Stimulated activated CD4-positive, alpha-beta T cell treated with anti-CD3 and anti-CD28 coated beads, Interleukin-2, amount 100 ng/mL, for 24 hours (primary cell): Measurements from ENCODE around the gene GBE1.
"Not testable (repeated sequence)": the region's sequence is repeated elsewhere in the genome, so short reads cannot be mapped to it uniquely, and the experiment has no call there.

Experiments used
- DNase-seq, 2 donors: peaks; one replicate each; pipeline ENCODE4 v3.0.0-alpha.2; 2020

Gene GBE1

DNA sequence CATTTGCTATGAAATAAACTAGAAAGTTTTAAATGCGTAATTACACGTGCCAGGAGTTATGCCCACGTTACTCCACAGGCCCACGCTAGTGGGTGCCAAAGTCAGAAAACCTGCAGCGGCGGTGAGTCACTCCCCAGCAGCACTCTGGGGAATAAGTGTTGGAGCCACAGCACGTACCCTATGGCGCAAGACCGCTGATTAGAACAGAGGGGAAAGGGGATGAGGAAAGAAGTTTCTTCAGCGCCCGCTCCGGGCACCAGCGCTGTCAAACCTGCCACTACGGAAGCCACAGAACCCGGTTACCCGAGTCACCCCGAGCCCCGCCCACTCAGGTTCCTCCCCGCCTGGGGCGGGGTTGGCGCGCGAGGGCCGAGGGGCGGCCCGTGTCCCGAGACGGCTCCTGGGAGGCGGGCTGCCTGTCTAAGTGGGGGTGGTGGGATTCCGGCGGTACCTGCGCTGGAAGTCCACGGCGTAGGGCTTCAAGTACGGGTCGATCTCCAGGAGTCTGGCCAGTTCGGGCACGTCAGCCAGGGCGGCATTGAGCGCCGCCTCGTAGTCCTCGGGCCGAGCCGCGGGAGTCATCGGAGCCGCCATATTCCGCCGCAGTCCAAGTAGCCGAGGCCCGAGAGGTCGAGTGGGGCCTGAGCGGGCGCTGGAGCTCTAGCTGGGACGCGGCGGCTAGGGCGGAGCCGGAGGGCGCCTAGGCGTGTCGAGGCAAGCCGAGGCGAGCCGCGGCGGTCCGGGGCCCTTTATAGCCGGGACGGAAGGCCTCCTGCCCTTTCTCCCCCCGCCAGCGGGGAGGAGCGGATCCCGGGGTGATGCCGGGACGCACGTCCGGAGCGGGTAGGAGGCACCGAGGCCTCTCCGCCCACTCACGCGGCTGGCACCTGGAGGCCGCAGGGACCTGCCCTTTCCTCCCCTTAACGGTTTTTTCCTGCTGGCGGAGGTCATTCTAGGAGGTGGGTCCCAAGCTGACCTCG, at the start of gene GBE1:
Gene GBE1, minus strand, starts transcription at position 722 of the 980 bp plus-strand sequence. Its CDS starts 128 bp downstream, at position 594.
- DNase-seq, result peak; percentile 87 to 88

DNA sequence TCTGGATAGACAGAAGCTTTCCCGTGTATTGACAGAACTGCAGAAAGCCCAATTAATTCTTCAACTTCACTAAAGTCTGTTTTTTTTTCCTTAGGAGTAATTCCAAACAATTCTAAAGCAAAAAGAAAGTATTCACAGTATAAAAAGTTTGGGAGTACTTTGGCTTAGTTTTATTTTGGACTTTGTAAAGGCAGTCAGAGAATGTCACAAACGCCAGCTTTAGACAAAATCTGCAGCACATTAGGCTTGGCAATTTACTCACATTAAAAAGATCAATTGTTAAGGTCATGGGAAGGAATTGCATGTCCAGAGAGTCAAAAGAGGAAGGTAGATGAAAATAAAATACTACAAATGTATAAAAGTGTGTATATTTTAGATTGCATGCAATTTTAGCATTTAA, 47.5 kb upstream of the GBE1 start:
- DNase-seq, result no peak

DNA sequence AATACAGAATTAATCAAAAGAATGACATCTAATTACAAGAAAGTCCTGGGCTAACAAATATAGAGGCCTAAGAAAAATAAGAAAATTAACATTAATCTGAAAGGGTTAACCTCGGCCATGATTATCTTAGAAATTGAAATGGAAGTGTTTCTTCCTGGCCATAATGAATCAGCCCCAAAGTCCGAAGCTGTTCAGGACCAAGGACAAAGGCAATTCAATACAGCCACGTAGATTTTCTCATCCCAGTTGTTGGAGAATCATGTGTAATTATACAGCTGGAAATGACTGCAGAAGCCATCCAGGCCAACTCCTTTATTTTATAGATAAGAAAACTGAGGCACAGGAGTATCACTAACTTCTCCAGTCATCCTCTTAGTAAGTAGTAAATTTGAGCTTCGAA, 38.0 kb upstream of the GBE1 start:
- no peak for DNase-seq

DNA sequence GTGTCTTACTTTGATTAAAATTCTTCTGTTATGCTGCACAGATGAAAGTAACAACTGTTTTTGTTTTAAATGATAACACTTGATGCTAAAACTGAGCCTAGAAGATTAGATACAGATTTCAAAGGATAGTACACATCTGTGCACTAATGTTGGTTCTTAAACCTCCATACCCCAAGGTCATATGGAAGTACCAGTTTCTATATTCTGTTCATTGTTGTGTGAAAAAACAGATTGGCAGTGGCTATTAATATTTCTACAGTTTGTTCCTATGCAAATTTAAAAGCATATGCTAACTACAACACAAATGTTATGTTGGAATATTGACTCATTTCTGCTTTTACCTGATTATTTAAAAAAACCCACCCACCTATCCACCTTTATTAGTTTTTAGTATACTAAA, 32.0 kb upstream of the GBE1 start:
- no peak for DNase-seq

DNA sequence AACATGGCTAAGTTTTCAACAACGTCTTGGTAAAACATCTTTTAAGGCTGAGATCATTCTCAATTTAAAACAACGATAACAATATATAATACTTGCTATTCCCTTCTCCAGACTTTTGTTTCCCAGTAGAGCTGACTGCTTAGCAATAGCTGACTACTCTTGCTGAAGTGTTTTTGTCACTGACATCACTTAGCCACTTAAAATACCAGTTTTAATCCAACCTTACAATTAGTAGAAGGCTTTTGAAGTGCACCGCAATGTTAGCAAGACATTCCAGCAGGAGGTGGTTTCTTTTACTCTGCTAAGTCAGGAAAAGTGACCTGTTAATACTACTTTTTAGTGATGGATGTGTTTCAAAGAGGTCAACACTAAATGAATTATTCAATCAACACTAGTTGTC, 28.7 kb upstream of the GBE1 start:
- no peak for DNase-seq

DNA sequence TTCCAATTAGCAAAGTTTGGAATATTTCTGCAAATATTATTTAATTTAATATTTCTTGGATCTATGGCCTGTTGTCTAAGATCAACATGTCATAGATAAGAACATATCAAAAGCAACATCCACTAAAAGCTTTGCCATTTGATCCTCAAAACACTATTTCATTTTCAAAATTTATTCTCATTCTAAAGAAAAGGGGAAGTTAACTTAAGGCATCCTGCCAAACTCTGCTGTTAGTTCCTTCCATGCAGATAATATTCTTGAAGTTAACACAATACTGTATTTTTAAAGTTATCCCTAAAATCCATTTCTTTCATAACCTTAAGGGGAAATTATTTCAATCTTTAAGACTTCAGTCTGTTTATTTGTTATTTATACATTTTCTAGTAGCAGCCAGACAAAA, 28.2 kb upstream of the GBE1 start:
- DNase-seq, result no peak

DNA sequence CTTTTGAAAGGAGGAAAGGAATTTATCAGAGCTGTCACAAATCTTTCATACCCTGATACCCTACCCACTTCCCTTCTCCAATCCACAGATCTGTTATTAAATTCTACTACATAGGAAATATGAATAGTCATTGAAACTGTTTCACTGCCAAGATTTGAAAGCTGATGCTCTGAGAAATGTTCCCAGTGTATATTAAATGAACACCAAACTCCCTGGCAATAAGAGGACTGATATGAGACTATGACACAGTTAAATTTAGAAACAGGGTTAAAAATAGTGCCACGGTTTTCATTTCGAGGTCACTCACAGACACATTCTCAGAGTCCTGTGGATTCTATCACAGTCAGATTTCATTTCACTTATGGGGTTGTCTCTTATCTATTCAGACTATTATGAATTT, 27.2 kb upstream of the GBE1 start:
- DNase-seq, result no peak

DNA sequence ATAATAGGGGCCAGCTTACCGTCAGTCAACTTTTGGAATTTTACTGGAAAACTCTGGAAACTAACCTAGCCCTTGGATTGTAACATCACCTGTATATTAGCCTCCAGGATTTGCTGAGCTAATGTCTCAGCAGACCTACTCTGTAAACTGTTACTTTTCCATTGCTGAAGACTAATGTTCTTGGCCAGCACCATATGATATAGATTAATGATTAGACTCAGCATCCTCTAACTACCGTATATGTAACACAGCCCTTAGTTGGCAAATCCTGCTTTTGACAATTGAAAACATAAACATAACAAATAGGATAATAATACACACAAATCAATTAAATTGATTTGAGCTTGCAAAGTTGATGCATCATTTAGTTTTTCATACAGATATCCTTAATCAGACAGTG, 26.6 kb upstream of the GBE1 start:
- no peak for DNase-seq

DNA sequence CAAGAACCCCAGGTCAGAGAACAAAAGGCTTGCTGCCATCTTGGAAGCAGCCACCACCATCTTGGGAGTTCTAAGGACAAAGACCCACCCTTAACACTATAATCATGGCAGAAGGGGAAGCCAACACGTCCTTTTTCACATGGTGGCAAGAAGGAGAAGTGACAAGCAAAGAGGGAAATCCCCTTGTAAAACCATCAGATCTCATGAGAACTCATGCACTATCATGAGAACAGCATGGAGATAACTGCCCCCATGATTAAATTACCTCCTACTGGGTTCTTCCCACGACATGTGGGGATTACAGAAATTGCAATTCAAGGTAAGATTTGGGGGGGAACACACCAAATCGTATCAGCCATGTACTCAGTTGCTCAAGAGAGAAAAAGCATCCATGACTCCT, 21.1 kb upstream of the GBE1 start:
- no peak for DNase-seq

DNA sequence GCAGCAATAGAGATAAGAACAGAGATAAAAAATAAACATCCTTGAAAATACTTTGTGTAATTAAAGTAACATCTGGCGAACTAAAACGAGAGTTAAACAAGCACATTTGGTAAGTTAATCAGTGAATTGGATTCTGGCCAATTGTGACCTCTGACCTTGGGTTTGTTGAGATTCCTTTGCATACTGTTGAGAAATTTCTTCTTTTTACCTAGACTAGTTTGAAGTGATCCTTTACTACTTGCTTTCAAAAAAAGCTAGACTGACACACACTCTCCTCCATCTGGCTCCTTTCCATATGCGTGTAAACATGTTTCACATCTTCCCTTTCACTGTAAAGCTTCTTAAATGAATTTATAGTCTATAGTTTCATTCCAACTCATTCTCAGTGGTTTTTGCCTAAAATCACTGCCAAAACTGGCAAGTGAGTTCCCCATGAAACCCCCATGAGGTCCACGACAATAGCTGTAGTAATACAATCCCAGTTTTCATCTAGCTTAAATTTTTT, 17.3 kb upstream of the GBE1 start:
- no peak for DNase-seq

DNA sequence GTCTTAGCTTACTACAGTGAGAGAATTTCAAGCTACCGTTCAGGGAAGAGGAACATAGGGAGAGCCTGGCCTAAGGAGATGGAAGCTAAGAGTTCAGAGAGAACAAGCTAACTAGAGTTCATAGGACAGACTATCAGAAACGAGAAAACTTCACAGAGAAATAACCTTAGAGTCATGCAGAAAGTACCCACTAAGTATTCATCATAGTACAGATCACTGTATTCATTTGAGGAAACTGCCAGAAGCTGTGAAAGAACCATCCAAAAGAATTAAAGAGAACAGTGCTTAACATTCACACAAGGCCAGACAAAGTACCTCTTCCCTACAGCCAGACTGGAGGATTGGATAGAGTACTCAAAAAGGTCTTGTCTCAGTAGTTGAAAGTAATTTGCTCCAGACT, 15.2 kb upstream of the GBE1 start:
- no peak for DNase-seq

DNA sequence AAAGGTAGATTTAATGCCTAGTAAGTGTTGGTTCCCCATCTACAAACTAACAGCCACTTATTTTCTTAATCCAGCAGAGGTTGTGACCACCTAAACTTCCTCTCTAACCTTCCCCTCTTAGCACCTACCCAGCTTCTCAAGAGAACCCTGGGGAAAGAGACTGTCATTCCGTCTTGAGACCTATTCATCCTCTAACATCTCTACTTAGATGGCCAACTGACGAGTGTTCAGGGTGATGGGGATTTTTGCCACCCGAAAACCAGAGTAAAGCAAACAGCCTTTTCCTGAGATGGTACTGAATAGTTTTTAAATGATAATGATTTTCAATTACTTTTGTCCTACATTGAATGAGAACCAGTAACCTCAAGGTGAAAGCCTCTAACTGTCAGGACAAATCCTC, 9.3 kb upstream of the GBE1 start:
- DNase-seq, result no peak

DNA sequence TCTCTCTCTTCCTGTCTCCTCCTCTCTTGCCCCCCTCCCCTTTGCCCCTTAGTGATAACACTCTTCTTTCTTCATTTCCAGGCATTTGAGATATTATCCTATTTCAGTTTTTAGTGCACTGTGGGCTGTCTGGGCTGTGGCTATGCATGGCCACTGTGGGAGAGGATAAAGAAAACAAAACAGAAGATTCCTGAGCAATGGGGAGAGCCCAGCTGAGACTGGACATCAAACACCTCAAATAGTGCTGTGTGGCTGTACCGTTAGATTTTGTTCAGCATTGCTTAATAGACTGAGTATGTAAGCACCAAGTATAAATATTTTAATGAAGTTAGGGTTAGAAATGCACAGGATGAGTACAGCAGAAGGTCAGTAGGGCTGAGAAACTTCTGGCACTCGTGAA, 7.9 kb upstream of the GBE1 start:
- no peak for DNase-seq

DNA sequence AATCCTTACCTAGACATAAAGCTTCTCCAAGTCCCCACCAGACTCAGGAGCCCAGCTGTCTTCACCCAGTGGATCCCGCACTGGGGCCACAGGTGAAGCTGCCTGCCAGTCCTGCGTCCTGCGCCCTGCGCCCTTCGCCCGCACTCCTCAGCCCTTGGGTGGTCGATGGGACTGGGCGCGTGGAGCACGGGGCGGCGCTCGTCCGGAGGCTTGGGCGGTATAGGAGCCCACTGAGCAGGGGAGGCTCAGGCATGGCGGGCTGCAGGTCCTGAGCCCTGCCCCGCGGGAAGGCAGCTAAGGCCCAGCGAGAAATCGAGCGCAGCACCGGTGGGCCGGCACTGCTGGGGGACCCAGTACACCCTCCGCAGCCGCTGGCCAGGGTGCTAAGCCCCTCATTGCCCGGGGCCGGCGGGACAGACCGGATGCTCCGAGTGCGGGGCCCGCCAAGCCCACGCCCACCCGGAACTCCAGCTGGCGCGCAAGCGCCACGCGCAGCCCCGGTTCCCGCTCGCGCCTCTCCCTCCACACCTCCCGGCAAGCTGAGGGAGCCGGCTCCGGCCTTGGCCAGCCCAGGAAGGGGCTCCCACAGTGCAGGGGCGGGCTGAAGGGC, 5.9 kb upstream of the GBE1 start:
- DNase-seq, result not testable (repeated sequence)

DNA sequence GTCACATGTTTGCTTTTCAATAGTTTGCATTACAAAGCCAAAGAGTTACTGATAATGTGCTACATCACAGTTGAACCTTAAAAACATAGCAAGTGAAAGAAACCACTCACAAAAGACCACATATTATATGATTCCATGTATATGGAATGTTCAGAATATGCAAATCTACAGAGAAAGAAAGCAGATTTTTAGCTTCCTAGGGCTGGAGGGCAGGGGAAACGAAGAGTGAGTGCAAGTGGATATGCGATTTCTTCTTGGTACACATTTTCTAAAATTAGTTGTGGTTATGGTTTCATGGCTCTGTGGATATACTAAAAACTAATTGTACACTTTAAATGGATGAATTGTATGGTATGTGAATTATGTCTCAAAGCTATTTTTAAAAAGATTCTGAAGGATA, 4.0 kb upstream of the GBE1 start:
- DNase-seq, result no peak

DNA sequence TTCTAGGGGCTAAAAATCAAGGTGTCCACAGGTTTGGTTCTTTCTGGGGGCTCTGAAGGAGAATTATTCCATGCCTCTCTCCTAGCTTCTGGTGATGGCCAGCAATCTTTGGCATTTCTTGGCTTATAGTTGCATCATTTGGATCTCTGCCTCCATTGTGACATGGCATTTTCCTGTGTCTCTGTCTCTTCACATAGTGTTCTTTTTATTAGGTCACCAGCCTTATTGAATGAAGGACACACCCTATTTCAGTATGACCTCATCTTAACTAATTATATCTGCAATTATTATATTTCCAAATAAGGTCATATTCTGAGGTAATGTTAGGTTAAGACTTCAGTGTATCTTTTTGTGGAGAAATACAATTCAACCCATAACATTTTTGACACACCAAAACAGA, 3.2 kb upstream of the GBE1 start:
- no peak for DNase-seq

DNA sequence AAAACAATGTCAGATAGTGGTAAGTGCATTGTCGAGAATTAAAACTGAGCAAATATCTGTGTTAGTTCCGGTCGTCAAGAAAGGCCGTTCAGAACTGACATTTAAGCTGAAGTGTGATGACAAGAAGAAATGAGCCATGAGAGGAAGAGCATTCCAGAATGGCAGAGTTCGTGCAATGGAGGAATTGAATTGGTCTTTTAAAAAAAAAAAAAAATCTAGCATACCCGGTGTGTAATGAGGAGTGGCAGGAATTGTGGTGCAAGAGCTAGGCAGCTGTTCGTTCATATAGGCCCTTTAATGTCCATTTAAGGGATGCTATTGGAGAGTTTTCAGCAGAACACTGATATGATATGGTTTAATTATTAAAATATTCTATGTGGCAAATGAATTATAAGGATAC, 2.6 kb upstream of the GBE1 start:
- DNase-seq, result no peak

DNA sequence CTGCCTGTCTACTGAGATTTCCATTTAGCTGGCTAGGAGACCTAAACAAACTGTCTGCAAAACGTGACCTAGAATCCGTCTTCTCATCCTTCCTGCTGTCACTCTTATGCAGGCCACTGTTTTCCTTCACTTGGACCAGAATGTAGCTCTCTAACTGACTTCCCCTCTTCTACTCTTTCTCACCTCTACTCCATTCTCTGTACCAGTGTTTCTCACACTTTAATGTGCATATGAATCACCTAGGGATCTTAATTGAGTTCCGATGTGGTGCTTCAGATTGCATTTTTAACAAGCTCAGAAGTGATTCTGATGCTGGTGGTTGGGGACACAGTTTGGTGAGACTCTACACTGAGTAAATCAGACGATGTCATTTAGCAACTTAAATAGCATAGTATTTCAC, 1.6 kb upstream of the GBE1 start:
- no peak for DNase-seq

DNA sequence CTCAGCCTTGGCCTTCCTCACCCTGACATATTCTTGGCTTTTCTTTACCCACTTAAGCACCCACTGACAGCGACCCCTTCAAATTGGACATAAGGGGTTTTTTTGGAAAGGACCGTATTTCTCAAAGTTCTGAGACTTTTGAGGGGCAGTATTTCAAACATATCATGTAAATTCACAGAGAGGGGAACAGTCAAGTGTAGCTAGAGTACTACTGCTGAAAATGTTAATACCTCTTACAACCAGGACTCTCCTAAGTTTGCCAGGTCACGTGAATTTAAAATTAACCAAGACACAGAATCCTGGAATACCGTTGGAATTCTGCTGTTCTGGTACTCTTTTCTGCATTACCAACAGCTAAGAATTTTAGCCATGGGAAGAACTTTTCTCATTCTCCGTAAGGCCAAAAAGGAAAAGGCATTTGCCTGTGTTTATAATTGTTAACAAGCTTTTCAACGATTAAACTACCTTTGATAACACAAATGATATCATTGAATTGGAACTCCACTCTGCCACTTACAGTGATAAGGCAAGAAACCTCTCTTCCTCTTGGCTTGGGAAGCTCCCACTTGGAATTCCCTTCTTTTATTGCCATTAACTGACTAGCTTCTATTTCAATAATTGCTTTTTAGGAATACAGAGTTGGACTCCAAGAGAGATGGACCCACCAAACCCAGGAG, 597 bp upstream of the GBE1 start:
- DNase-seq, result no peak

DNA sequence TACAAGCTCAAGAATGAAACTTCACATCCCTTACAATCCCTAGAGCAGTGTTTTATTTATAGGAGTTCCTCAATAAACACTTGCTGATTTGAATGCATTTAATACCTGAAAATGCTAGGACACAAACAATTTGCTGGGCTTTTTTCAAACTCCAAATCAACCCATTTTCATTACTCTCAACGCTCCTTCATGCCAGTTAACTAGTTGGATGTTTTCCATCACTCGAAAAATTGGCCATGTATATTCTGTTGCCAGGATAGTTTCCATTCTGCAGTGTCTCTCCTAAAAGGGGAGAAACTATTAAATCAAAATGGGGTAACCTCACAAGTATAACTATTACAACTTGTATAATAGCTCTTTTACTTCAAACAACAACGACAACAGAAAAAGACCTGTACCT, 1.2 kb downstream of the GBE1 start:
- no peak for DNase-seq

DNA sequence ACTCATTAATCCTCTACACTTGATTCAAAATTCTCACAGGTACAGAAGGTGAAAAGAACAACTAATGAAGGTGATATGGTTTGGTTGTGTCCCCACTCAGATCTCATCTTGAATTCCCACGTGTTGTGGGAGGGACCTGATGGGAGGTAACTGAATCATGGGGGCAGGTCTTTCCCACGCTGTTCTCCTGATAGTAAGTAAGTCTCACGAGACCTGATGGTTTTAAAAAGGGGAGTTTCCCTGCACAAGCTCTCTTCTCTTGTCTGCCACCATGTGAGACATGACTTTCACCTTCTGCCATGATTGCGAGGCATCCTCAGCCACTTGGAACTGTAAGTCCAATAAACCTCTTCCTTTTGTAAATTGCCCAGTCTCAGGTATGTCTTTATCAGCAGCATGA, 2.7 kb downstream of the GBE1 start:
- DNase-seq, result not testable (repeated sequence)

DNA sequence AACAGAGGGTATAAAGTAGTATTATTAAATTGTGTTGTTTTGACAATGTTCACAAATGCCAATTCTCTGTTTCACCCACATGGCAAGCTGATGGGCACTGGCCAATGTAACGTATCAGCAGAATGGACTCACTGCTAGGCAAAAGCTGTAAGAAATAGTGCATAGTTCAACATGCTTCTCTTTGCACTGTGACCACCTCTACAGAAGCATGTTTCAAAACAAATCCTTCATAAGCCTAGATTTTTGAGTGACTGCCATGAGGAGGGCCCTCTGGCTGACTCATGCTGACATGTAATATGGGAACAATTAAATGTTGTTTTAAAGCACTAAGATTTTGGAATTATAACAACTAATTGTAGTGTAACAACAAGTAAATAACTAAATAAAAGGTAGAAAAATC, 3.2 kb downstream of the GBE1 start:
- DNase-seq, result no peak

DNA sequence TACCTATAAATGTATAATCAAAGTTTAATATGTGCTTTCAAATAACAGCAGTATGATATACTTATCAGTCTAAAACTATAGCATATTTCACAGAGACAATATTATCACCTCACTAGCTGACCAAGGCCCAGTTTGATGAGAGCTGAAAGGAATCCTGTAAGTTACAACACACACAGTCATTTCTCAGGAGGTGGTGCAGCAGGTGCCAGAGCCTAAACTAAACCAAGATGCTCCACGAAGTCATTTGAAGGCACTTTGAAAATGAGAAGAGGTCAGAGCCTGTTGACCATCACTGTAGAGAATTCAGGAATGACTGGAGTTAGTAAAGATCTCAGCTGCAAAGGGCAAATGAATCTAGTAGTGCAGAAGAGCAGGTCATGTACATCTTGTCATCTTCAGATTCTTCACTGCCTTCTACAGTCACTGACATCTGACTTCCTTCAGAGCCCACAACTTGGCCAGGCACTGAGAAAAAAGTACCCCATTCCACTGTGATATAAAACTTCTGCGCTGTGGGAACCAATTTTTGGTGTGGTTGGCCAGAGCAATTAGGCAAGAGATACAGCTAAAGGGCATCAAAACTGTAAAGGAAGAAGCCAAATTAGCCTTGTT, 7.9 kb downstream of the GBE1 start:
- DNase-seq, result no peak
